ENCODE results near the gene CIB4. TPM values are rescaled to one million over a fixed set of nuclear protein-coding genes. Genes with fewer than 3 reads are reported as not detected.
A peak's percentile ranks its signal among the peaks of the same experiment; 100 is the strongest.

Gene CIB4
- total and polyA plus RNA-seq, 9 of the 15 experiments (the other 6 are each of a cell fraction or from before 2014, with no cell fraction given) = not detected

- no peak for FAIRE-seq
- Histone ChIP-seq H3K9me1 (ENCODE audit: control insufficient read depth, insufficient read depth, low read length) (peaks cover 3% of the 10 kb centered on the region), H3K27me3 (ENCODE audit: control insufficient read depth in 2 of 2, insufficient read depth in 2 of 2, low read length in 2 of 2) (peaks cover 5 to 15% of the 10 kb centered on the region in 2 experiments; a peak in 3 of 5 replicates), H3K79me2 (ENCODE audit: control insufficient read depth, insufficient read depth, low read length) (no peaks in the 10 kb centered on the region), H3K4me3 (no peak overlapping the region), H3K9me3 (replicated peaks; ENCODE audit: control insufficient read depth, insufficient read depth, low read depth, low read length) (no peaks in the 10 kb centered on the region), H4K20me1 (replicated peaks; ENCODE audit: control insufficient read depth, insufficient read depth, low read length) (no peaks in the 10 kb centered on the region), H3K4me2 (ENCODE audit: insufficient read depth, low read length) (no peak overlapping the region), H2AFZ (ENCODE audit: low read depth, low read length) (peak overlapping the region; percentile 58), H3K36me3 (ENCODE audit: control insufficient read depth, insufficient read depth, low read length) (no peaks in the 10 kb centered on the region), H3K27ac (ENCODE audit: extremely low read depth, low read depth, low read length) (no peak overlapping the region), H3K4me1 (replicated peaks in 1 of 2; ENCODE audit: control insufficient read depth in 2 of 2, insufficient read depth in 2 of 2, low read length in 2 of 2) (peaks cover 0 to 3% of the 10 kb centered on the region in 2 experiments; a peak in 2 of 5 replicates), H3K9ac (ENCODE audit: insufficient read depth in 1 of 2, low read depth in 2 of 2, low read length in 2 of 2) (no peak overlapping the region)
- in situ Hi-C loops (cut with MboI) = no loop called here
- WGBS (ENCODE audit: insufficient coverage, low coverage, missing lambda C conversion rate) = 48% methylated on average over 16 of the region's 17 CpGs
- POLR2A ChIA-PET = no interaction called here
- TF ChIP-seq TFE3 (CRISPR knock-in tag; IDR thresholded peaks at IDR 0.05) (0 out of 2 replicates have a peak, but pooled peaks have one; percentile 4), PREB (CRISPR knock-in tag; IDR thresholded peaks at IDR 0.05) (no peak)
- BruUV-seq (replicated peaks) = no TSS peak
- CTCF ChIA-PET (ENCODE audit: low intra/inter-chr PET ratio) = no interaction called here
- no peak for ATAC-seq
- DNase-seq (ENCODE audit: extremely low read depth in 1 of 4, low spot score in 3 of 4) = no peak
- intact Hi-C loops (cut with micrococcal nuclease) = no loop called here
Observed at GRCh38 chr2:26550276-26551015, 90.7 kb downstream of the CIB4 start.
